GM19328 (cell line): ENCODE data around the gene NEURL4.
"Not testable (repeated sequence)": the region's sequence is repeated elsewhere in the genome, so short reads cannot be mapped to it uniquely, and the experiment has no call there.

Source experiments
- ATAC-seq: cut with Tn5 transposase; IDR thresholded peaks from one replicate; pipeline ENCODE4 v1.9.1; 2021; ENCODE audit warnings: mild to moderate bottlenecking, moderate library complexity; ENCODE audit not compliant: unreplicated experiment

NEURL4 gene

DNA sequence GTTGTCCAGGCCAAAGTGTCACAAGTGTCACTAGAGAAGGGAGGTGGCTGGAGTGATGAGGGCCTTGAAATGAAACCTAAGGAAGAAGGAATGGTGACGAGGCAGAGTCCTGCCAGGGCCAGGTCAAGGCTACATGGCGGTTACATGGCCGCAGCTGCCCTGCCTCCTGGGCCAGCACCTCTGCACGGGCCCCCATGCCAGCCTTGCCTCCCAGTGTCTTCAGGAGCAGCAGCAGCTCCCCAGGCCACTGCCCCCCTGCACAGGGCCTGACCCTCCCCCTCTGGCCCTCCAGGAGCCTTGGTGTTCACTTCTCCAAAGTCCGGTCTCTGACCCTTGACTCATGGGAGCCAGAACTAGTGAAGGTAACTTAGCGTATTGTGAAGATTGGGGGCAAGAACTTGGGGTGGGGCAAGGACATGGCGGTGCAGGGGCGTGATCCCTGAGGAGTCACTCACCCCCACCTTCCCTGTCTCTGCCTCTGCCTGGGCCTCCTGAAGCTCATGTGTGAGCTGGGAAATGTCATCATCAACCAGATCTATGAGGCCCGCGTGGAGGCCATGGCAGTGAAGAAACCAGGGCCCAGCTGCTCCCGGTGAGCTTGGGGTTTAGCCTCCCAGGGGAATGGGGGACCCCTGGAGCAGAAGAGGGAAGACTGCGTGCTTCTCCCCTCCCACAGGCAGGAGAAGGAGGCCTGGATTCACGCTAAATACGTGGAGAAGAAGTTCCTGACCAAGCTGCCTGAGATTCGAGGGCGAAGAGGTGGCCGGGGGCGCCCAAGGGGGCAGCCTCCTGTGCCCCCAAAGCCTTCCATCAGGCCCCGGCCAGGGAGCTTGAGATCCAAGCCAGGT, 18.7 kb upstream of the NEURL4 start:
- ATAC-seq: no peak

- no peak for ATAC-seq
Measured at GRCh38 chr17:7346761-7347614, 17.9 kb upstream of the NEURL4 start.

DNA sequence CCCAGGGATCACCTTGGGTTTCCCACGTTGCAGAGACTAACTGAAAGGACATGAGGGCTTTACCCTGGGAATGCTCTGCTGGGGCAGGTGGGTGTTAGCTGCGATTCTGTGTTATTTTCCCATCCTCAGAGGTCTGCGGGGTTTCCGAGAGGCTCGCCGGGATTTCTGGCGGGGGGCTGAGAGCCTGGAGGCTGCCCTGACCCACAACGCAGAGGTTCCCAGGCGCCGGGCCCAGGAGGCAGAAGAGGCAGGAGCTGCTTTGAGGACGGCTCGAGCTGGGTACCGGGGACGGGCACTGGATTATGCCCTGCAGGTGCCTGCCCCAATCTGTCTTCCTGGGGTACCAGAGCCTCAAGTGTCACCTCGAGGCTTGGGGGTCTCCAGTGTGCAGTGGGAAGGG, 14.1 kb upstream of the NEURL4 start:
- ATAC-seq: no peak

GRCh38 chr17:7341842-7342241, 12.7 kb upstream of the NEURL4 start:
- no peak for ATAC-seq

- ATAC-seq: no peak
Measured at GRCh38 chr17:7340179-7340578, 11.0 kb upstream of the NEURL4 start.

DNA sequence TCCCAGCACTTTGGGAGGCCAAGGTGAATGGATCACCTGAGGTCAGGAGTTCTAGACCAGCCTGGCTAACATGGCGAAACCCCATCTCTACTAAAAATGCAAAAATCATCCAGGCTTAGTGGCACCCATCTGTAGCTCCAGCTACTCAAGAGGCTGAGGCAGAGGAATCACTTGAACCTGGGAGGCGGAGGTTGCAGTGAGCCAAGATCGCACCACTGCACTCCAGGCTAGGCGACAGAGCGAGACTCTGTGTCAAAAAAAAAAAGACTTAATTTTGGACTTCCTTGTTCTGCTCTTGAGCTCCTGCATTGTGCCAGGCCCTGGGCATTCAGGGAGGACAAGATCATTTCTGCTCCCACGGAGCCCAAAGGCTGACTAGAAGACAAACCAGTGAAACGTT, 8.5 kb upstream of the NEURL4 start:
- not testable (repeated sequence) for ATAC-seq

- ATAC-seq: peak; percentile 81
Measured at GRCh38 chr17:7336240-7337175, 7.4 kb upstream of the NEURL4 start, which contains the start of gene ACAP1. Gene ACAP1 (plus strand): TSS chr17:7336529. CDS start chr17:7336735, 206 bp downstream.

DNA sequence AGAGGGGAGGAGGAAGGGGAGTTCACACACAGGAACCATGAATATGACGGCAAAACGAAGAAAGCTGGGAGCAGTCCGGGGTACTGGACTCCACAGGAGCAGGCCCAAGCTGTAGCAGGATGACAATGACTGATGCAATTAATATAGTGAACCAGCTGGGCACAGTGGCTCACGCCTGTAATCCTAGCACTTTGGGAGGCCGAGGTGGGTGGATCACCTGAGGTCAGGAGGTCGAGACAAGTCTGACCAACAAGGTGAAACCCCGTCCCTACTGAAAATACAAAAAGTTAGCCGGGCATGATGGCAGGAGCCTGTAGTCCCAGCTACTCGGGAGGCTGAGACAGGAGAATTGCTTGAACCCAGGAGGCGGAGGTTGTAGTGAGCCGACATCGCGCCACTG, 6.6 kb upstream of the NEURL4 start:
- ATAC-seq: not testable (repeated sequence)

DNA sequence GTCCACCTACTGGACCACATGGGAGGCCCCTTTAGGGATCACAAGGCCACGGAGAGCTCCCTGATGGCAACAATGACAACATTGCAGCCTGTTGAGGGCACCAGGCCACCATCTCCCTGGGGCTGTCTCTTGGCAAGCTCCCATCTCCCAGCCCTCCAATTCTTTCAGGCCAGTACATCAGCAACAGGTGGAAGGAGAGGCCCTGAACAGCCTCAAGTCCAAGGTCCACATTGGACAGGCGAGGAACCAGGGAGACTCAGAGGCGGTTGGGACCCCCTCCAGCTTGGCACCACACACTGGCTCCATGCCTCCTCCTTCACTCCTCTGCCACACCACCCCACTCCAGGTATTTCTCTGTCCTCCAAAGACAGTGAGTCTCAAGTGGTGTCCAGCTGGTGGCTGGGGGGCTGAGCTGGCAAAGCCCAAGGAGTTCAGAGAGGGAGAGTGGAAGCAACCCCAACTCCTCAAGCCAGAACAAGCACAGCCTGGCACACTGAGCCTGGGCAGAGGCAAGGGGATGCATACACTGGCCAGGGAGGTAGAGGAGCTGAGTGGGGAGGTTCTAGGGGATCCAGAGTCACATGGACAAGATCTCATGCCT, 5.9 kb upstream of the NEURL4 start:
- ATAC-seq: no peak

DNA sequence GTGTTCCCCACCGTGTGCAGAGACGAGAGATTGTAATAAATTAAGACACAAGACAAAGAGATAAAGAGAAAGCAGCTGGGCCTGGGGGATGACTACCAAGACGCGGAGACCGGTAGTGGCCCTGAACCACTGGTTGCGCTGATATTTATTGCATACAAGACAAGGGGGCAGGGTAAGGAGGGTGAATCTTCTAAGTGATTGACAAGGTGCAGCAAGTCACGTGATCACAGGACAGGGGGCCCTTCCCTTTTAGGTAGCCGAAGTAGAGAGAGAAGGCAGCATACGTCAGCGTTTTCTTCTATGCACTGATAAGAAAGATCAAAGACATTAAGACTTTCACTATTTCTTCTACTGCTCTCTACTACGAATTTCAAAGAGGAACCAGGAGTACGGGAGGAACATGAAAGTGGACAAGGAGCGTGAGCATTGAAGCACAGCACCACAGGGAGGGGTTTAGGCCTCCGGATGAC, 3.5 kb upstream of the NEURL4 start:
- not testable (repeated sequence) for ATAC-seq

DNA sequence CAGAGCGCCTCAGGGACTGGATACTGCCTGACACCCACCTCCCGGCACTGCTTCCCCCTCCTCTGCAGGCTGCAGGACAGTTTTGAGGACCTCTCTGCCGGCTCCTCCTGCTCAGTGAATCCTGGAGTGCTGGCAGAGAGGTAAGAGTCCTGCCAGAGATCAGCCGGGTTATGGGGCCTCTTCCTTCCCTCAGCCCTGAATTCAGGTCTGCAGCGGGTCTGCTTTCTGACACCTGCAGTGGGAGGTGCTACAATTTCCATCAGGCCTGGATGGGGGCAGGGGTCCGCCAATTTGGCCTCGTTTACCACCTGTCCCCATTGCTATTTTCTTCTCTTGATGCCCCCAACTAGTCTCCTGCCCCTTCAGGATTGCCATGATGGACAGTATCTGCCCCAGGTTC, 3.0 kb upstream of the NEURL4 start:
- no peak for ATAC-seq

- no peak for ATAC-seq
Measured at GRCh38 chr17:7330638-7331015, 1.5 kb upstream of the NEURL4 start.

- ATAC-seq: peak; percentile 33
Measured at GRCh38 chr17:7329997-7330637, 982 bp upstream of the NEURL4 start.

- ATAC-seq: peak; percentile 60
Measured at GRCh38 chr17:7329374-7329996, 350 bp upstream of the NEURL4 start.

DNA sequence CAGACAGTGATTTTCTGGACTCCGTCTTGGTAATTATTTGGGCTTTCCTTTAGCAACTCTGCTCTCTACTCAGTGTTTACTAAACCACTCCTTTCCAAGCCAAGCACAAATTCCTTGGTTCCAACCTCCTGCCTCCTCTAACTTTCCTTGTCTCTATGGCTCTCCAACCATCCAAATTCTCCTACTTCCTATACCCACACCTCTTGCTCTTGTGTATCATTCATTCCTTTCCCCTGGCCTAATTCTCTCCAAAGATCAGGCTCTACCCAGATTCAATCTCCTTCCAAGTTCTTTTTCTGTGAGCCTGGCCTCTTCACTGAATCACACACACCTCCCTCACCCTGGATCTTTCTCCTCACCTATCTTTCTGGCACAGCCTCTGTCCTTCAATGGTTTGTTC, 1.1 kb downstream of the NEURL4 start:
- no peak for ATAC-seq

- ATAC-seq: no peak
Measured at GRCh38 chr17:7327501-7327900, 1.6 kb downstream of the NEURL4 start.

DNA sequence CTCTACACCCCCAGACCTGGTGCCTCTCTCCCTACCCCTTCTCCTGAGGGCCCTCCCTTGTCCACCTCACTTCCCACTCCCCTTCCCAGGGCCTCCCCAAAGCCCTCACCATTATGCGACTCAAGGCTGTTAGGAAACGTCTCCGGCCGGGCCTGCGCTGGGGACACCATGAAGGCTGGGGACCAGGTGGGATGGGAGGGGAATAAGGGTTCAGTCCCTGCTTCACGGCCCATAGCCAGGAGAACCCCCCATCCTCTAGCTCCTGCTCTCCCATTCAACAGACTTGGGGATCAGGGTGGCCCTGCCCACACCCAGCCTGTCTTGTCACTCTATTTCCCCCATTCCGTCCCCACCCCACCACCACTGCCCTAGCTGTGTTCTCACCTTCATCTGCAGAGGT, 2.1 kb downstream of the NEURL4 start:
- ATAC-seq: no peak

- no peak for ATAC-seq
Measured at GRCh38 chr17:7326186-7326585, 2.9 kb downstream of the NEURL4 start.

DNA sequence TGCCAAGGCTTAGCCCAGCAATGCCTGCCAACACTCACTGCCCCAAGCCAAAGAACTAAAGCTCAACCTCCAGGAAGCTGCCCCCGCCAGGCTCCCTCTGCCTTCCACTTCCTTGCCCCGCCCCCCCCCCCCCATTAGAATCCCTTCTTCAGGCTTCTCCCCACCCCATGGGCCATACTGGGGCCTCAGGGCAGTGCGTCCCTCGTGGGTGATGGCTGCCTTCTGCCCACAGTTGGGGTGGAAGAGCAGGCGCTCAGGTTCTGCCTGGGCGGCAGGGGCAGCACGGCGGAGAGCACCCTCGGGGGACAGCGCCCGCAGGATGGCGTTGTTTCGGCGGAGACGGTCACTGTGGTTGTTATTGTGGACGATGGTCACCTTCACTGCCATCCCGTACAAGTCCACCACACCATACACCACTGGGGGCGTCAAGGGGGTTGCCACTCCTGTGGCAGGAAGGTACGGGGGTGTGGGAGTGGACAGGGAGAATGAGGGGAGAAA, 4.1 kb downstream of the NEURL4 start:
- no peak for ATAC-seq
